AG09309 (cell line): ENCODE measurements around the gene RNF227.

Source experiments
- DNase-seq: peaks from one replicate; pipeline ENCODE4 v3.0.0-alpha.2; 2010; ENCODE audit warnings: low read depth
- H3K4me3 ChIP-seq: 2 replicates; pipeline ENCODE4 v1.5.1; 2011; ENCODE audit warnings: mild to moderate bottlenecking, low read depth, low read length, moderate library complexity; ENCODE audit not compliant: control insufficient read depth
- TF ChIP-seq, protein P1 (sequence below): IDR thresholded peaks from 2 replicates; pipeline ENCODE4 v1.5.1; 2011; ENCODE audit warnings: mild to moderate bottlenecking, low read depth, low read length, inconsistent platforms; ENCODE audit not compliant: insufficient read depth, control insufficient read depth; ENCODE audit errors: missing control alignments

Gene RNF227

DNA sequence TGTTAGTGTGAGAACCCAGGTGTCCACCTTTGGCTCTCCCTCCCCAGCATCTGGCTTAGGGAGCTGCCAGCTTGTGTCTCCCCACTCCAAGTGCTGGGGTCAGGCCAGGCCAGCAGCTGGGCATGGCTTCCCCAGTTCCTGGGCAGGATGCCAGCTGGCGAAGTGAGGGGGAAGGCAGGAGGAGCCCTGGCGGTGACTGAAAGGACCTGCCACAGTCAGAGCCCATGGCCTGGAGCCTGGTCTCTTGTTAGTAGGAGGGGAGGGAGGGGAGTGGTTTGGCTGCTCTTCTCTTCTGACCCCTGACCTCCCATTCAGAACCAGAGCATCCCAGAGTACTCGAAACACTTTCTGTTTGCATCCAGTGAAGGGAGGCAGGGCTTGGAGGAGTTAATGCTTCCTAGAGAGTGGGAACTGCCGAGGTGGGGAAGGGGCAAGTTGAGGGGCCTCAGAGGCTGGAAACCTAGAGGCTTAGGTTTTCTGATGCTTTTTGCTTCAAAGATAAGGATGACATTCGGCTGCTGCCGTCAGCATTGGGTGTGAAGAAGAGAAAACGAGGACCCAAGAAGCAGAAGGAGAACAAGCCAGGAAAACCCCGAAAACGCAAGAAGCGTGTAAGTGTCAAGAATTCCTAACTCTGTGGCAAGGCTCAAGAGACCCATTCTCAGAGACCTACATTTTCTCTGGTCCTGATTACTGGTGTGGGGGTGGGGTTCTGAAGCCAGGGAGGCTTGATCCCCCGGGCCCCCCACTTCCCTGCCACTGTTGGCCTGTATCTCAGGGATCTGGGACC is 26.7 kb downstream of the RNF227 start:
- H3K4me3 ChIP-seq = peak overlapping the region; percentile 4; the same call in 1 of the 2 replicates
- TF ChIP-seq, protein P1, sequence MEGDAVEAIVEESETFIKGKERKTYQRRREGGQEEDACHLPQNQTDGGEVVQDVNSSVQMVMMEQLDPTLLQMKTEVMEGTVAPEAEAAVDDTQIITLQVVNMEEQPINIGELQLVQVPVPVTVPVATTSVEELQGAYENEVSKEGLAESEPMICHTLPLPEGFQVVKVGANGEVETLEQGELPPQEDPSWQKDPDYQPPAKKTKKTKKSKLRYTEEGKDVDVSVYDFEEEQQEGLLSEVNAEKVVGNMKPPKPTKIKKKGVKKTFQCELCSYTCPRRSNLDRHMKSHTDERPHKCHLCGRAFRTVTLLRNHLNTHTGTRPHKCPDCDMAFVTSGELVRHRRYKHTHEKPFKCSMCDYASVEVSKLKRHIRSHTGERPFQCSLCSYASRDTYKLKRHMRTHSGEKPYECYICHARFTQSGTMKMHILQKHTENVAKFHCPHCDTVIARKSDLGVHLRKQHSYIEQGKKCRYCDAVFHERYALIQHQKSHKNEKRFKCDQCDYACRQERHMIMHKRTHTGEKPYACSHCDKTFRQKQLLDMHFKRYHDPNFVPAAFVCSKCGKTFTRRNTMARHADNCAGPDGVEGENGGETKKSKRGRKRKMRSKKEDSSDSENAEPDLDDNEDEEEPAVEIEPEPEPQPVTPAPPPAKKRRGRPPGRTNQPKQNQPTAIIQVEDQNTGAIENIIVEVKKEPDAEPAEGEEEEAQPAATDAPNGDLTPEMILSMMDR = peak; percentile 54
- DNase-seq = peak; percentile 43

DNA sequence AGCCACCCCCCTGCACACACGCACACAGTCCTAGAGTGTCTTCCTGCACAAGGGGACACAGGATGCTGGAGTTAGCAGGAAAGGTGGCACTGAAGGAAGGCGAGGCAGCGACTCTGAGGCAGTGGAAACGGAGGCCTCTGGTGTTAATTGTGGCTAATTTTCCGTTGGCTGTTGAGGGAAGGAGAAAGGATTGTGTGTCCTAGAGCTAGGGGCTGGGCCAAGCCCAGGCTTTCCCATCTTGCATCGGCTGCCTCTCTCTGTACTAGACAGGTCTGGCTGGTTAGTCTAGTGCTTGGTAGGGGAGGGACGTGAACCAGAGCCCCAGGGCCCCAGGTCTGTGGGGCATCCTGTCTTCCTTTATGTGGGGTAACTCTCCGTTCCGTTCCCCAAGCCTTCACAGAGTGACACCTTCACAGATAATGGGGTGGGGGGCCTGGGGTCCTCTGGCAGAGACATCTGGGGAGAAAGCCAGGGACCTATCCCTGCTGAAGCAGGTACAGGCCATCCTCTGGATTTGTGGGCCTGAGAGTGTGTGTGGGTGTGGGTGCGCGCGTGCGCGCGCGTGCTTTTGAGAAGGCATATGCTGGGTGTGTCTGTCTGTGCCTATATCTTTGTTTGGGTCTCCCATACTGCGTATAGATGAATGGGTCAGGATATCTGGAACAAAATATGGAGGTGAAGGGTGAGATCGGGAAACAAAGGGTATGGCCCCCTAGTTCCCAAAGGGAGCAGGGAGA is 27.7 kb downstream of the RNF227 start, which contains the start of gene CHD3:
TSS of gene CHD3 (plus strand) at position 606 of the 737 bp plus-strand sequence. CDS start 212 bp downstream, outside the sequence.
- no peak for DNase-seq
- TF ChIP-seq, protein P1 = no peak
- peak within 1 kb of the TSS; percentile 52 for H3K4me3 ChIP-seq

DNA sequence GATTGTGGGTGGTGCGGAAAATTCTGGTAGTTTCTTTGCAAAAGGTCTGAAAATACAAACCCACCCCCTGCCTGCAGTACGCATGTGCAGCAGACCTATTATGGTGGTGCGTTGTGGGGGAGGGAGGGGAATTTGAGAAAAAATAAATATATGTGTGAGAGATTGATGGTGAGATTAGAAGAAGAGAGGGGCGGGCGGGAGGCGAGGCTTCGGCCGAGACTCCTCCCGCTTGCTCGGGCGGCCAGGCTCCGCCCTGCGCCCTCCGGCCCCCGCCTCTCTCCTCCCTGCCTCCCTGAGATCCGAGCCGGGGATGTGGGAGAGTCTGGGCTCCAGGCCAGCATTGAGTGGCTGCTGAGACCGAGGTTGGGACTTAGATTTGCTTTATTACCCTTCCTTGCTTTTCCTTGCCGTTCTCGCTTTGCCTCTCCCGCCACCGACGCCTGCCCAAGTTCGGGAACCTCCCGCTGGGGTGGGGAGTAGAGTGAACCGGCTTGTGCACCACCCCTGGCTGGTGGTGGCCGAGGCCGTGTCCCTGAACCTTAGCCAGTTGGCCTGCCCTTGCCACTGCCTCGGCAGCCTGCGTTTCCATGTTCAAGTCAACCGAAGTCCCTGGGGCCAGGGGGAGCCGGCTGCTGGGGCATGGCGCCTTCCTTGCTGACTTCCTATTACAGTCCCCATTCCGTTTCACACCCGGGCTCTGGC is 28.5 kb downstream of the RNF227 start:
- TF ChIP-seq, protein P1 = no peak
- H3K4me3 ChIP-seq = peak overlapping the region; percentile 99
- peak; percentile 77 for DNase-seq

GRCh38 chr17:7887038-7887481 is 29.0 kb downstream of the RNF227 start:
- peak overlapping the region; percentile 99 for H3K4me3 ChIP-seq
- no peak for DNase-seq
- TF ChIP-seq, protein P1 = no peak

DNA sequence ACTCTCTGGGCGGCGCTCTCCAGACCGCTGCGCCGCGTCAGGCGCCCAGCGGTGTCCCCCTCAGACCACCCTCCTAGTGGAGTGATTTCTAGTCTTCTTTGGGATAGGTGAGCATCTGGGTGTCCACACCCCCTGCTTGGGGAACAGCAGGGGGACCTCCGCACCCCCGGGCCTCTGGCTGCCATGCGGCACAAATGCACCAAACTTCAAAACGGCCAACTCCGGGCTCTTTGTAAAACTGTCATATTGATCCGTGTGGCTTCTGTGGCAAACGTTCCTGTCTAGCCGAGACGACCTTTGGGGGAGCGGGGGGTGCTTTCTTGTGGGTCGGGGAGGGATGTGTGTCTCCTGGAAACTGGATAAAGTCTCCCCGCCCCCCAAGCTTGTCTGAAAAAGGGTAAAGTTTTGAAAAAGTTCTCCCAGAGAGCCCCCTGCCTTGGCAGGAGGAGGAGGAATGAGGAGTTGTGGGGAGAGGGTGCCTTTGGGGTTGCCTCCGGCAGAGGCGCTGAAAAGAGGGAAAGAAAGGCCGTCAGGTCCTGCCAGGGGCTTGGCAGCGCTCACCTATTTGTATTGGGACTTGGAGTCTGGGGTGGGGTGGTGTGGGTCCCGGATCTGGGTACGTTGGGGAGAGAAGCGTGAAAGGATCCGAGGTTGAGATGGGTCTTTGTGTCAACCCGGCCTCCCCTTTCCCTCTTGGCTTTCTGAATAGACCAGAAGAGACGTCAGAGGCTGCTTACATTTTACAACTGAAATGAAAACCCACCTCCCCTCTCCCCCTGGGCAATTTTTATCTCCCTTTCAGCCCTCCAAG is 29.7 kb downstream of the RNF227 start:
- TF ChIP-seq, protein P1 = no peak
- peak overlapping the region; percentile 99 for H3K4me3 ChIP-seq
- no peak for DNase-seq
